HG02970 (cell line): ENCODE results near the gene PADI6.
"Not testable (repeated sequence)": the region's sequence is repeated elsewhere in the genome, so short reads cannot be mapped to it uniquely, and the experiment has no call there.

Experiments
- ATAC-seq: cut with Tn5 transposase; IDR thresholded peaks from one replicate; pipeline ENCODE4 v1.9.1; 2021; ENCODE audit warnings: mild to moderate bottlenecking, moderate library complexity, moderate number of reproducible peaks; ENCODE audit not compliant: unreplicated experiment, low FRiP score

Gene PADI6

DNA sequence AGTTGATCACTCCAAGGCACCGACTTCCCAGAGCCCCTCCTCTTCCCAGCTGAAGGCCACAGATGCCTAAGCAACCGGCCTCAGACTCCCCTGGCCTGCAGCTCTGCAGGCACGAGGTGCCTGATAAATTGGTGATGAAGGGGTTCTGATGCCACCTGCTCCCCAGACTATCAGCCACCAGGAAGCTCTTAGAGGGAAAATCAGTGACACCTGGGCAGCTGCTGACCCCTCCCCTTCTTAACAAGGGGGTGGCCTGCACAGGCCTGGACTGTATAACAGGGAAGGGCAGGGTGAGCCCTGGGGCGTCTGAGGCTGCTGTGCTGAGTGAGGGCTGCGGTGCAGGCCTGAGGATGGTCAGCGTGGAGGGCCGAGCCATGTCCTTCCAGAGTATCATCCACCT is at the start of gene PADI6:
PADI6 (plus strand) TSS at position 301 of the 400 bp plus-strand sequence; CDS start at position 351, 50 bp downstream.
- ATAC-seq, result no peak

DNA sequence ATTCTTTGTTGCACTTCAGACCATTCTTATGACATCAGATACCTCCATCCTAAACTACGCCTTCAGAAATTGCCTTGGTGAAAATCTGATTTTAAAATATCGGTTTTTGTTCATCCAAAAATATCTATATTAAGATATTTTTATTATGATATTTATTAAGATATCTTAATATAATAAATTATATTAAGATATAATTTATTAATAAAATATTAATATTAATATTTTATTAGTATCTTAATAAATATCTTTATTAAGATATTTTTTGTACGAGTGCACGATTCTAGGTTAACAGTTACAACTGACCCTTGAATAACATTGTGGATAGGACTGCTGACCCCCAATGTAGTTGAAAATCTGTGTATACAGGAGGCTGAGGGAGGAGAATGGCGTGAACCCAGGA is 43.1 kb upstream of the PADI6 start:
- no peak for ATAC-seq

DNA sequence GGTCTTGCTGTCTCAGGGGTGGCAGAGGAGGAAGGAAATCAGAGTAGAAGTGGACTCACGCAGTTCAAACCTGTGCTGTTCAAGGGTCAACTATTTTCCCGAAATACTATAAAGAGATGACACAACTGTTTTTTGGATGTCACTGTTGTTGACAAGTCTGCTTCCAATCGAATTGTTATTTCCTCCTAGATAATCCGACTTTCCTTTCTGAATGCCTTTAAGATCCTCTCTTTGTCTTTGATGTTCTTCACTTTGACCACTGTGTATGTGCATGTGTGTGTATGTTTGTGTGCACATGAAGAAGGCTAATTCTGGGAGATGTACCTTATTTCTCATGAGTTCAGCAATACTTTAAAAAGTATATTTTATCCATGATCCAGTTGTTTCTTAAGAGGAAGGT is 42.4 kb upstream of the PADI6 start:
- ATAC-seq, result no peak

DNA sequence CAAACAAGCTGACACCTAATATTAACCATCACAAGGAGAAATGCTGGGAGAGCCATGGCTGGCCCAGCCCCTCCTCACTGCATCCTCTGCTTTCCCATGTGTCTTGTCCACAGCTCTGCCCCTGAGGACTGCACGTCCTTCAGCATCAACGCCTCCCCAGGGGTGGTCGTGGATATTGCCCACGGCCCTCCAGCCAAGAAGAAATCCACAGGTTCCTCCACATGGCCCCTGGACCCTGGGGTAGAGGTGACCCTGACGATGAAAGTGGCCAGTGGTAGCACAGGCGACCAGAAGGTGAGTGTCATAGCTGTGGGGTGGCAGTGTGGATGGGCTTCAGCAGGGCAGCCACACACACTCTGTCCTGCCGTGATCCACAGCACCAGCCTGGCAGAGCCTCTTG is 41.1 kb upstream of the PADI6 start:
- no peak for ATAC-seq

DNA sequence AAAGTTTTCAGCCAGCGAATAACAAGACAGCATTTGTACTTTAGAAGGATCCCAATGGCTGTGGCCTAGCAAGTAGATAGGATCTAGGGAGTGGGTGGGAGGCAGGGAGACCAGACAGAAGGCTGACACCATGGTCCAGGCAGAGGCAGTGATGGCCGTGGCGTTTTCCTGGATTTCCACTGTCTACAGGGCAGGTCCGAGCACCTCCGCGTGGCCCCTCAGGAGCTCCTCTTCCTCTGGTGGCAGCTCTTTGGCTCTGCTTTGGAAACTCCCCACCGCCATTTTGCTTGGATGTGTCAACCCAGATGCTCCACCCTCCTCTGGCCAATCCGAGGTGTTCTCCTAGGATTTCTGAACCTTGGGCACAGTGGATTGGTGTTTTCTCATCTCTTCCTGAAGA is 38.9 kb upstream of the PADI6 start:
- ATAC-seq, result no peak

DNA sequence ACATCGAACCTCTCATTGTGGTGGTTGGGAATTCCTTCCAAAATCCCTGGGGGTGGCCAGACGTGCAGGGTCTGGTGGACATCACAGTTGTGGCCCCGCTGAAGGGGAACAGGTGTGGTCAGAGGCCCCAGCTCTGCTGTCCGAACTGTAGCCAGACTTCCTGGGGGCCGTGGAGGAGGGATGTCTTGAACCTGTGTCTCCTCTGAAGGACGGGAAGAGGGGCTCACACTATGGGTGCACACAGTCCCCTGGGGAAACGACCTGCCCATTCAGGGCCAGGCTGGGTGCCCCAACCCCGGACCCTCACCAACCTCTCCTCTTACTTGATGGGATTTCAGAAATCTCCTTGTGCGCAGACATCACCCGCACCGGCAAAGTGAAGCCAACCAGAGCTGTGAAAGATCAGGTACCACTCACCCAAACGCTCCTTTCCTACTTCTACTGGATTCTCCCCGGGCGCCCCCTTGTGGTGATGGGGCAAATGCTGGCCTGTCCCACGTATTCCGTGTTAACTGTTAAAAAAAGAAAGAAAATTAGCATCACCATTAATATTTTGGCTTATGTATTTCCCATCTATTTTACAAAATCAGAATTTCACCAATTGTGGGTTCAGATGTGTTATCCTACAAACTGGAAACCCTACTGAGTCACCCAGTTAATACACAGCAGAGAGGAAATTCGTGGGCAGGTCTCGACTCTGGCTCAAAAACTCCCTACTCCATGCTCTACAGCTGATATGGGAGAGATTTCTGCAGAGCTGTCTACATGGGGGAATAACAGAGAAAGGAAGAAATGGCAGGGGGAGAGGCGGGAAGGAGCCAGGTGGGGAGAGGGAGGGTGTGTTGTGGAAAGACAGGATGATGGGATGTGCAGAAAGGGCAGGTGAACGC is 35.9 kb upstream of the PADI6 start:
- ATAC-seq, result no peak

DNA sequence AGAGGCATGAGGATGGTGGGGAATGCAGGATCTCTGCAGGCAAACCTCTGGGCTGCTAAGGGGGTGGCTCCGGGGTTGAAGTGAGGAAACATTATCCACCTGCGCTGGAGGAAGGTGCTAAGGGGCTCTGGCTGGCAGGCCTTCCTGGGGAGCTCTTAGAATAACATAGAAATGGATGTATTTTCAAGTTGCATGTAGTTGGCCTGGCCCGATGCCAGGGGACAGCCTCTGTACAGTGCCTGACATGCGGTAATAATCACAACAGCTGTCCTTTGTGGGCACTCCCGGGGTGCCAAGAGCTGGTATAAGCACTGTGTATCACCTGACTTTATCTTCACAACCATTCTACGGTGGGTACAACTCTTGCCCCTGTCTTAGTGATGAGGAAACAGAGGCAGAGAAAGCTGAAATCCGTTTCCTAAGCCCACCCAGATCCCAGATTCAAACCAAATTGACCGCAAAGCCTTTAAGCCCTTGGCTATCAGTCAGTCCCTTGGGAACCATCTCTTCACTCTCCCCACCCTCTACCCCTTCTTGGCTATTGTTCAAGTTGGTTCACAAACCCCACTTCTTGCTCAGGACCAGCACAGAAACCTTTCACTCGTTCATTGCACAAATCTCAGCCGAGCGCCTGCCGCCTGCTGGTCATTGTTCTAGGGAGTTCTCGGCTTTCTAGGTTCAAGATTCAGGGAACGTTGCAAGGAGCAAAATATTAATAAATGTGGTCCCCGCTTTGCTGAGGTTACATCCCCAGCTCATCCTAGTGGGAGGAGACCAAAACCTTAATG is 33.1 kb upstream of the PADI6 start:
- ATAC-seq, result no peak

DNA sequence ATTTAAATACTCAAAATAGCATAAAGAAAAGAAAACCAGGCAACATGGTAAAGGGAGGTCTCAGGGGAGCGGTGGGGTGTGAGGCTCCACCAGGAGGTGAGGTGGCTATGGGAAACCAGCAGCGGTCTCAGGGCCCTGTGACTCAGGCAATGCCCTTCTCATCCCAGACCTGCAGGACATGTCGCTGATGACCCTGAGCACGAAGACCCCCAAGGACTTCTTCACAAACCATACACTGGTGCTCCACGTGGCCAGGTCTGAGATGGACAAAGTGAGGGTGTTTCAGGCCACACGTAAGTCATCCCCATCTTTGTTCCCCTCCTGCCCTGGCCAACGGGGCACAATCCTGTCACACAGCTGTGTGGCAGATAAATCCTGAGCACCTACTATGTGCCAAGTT is 32.5 kb upstream of the PADI6 start:
- ATAC-seq, result no peak

DNA sequence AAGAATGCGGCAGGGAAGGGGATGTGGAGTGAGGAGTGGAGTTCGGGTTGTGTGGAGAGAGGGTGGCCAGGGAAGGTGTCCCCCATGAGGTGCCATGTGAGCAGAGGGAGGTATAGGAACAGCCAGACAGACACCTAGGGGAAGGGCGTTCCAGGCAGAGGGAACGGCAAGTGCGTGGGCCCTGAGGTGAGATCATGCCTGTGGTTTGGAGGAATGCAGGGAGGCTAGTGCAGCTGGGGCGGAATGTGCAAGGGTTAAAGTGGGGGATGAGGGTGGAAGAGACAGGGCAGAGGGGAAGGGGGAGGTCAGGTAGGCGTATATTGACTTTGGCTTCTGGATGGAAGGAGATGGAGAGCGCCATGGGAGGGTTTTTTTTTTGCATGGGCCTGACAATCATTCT is 31.6 kb upstream of the PADI6 start:
- ATAC-seq, result no peak

DNA sequence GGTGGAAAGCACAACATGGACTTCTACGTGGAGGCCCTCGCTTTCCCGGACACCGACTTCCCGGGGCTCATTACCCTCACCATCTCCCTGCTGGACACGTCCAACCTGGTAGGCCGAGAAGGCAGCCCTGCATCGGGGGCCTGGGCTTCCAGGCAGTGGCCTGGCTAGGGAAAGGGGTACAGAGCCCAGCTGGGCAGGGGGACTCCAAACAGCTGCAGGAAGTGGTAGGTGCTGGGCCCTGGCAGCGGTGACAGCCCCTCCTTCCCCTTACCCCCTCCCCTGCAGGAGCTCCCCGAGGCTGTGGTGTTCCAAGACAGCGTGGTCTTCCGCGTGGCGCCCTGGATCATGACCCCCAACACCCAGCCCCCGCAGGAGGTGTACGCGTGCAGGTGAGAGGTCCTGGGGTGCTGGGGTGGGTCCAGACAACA is 30.0 kb upstream of the PADI6 start:
- ATAC-seq, result no peak

DNA sequence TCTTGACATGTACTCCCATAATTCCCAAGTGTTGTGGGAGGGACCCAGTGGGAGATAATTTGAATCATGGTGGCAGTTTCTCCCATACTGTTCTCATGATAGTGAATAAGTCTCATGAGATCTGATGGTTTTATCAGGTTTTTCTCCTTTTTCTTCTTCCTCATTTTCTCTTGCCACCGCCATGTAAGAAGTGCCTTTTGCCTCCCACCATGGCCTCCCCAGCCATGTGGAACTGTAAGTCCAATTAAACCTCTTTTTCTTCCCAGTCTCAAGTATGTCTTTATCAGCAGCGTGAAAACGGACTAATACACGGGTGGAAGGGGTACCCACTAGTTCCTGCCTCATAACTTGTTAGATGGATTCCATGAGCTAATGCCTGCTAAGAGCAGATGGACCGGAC is 26.5 kb upstream of the PADI6 start:
- not testable (repeated sequence) for ATAC-seq

DNA sequence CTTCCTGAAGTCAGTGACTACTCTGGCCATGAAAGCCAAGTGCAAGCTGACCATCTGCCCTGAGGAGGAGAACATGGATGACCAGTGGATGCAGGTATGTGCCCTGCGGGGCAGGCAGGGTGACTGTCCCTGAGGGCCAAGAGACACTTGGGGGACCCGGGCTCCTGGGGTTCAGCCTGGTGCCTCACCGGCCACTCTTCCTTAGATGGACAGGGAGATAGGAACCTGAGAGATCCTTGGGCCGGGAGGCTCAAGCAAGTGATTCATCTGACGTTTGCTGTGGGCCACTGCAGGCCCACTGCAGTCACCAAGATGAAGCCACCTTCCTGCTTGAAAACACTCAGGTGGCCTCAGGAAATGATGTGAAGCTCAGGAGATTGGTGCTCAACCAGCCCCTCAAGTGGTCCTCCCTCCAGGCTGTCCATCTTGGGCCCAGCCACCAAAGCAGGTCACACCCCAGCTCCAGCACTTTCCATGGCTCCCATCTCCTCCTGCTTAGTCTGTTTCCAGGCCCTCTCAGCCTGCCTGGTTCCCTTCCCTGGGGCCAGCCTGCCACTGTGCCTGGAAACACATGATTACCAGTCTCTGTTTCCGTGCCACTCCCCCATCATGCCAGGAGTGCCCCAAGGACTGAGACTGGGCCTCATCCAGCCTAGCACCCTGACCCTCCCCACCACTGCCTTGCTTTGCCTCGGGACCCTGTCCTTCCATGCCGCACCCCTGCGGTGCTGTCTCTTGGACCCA is 25.8 kb upstream of the PADI6 start:
- no peak for ATAC-seq

DNA sequence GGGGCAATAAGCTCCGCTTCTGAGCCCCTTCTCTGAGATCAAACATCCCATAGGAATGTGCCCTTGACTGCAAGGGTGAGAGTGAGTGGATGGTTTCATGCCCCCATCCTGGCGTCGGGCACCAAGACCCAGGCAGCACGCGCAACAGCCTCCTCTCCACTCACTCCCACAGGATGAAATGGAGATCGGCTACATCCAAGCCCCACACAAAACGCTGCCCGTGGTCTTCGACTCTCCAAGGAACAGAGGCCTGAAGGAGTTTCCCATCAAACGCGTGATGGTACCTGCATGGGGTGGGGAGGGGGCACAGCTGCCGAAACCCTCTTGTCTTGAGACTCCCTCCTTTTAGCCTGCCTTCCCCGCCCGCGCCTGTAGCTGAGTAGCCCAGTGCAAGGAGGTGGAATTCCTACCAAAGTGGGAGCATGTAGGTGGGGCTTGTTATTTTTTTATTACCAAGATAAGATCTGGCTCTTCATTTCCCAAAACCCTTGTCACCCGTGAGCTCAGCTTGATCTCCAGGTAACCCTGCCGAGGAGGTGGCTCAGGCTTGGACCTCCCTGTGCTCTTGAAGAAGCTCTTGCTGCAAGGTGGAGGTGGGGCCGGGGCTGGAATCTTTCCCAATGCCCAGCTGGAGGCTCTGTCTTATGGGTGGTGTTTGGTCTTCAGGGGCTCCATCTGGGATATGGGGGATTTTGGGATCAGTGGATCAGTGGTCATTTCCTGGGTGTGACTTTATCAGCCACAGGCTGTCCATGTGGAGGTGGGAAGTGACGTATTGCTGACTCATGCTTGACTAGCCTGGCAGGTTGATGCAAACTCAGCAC is 24.0 kb upstream of the PADI6 start:
- no peak for ATAC-seq

DNA sequence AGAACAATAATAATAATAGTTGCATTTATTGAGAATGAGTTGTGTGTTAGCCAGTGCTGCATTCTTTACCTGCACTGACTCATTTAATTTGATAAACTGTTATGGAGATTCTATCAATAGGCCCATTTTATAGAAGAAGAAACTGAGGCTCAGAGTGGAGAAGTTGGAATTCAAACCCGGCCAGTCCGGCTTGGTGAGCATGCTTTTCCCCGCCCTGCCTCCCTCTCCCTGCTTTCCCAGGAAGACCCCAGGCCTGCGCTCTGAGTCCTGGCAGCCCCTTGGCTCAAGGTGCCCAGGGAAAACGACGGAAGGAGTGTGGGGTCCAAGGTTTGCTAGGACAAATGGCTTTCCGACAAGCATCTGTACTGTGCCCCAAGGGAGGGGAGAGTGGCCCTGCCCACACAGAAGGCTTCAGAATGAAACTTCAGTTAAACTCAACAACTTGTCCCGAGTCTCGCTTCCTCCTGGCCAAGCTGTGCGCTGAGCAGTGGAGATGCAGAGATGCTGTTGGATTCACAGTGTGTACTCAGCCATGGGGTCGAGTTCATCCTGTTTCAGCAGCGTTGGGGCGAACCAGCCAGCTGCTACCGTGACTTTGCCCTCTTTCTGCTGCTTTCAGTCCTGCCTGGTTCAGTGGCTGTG is 23.3 kb upstream of the PADI6 start:
- ATAC-seq, result no peak

DNA sequence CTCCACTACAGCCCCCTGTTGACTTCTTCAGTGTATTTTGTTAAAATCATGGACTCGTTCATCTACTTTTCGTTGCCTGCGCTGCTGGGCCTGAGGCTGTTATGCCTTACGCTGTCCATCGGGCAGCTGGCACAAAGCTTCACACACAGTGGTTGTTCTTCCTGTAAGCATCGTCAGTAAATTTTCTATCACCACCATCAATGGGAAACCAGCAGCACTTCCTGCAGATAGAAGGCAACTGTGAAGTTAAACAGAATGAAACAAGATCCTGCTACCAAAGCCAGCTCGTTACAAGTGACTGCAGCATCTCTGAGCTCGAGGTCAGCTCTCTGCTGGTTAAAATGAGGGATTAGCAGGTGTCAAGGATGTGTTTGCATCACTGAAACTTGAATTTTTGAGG is 21.9 kb upstream of the PADI6 start:
- no peak for ATAC-seq

DNA sequence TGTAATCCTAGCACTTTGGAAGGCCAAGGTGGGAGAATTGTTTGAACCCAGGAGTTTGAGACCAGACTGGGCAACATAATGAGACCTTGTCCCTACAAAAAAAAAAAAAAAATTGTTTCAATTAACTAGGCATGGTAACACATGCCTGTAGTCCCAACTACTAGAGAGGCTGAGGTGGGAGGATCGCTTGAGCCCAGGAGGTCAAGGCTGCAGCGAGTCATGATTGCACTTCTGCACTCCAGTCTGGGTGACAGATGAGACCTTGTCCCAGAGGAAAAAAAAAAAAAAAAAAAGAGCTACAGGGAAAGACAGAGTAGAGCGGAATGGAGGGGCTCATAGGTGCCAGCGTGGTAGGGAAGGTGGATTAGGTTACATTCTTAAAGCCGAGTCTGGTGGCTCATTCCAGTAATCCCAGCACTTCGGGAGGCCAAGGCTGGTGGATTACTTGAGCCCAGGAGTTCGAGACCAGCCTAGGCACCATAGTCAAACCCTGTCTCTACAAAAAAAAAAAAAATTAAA is 21.0 kb upstream of the PADI6 start:
- ATAC-seq, result no peak

DNA sequence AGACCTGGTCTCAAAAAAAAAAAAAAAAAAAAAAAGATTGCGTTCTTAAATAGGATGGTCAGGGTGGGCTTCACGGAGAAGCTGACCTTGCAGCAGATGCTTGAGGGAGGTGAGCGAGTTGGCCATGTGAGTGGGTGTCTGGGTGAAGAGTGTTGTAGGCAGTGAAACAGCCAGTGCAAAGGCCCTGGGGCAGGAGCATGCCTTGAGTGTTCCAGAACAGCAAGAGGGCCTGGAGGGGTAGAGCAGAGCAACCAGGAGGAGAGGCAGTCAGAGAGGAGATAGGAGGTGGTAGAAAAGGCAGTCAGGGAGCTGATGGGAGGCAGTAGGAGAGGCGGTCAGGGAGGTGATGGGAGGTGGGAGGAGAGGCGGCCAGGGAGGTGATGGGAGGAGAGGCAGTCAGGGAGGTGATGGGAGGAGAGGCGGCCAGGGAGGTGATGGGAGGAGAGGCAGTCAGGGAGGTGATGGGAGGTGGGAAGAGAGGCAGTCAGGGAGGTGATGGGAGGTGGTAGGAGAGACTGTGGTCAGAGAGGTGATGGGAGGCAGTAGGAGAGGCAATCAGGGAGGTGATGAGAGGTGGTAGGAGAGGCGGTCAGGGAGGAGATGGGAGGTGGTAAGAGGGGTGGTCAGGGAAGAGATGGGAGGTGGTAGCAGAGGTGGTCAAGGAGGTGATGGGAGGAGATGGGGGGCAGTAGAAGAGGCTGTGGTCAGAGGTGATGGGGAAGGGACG is 20.2 kb upstream of the PADI6 start:
- no peak for ATAC-seq

DNA sequence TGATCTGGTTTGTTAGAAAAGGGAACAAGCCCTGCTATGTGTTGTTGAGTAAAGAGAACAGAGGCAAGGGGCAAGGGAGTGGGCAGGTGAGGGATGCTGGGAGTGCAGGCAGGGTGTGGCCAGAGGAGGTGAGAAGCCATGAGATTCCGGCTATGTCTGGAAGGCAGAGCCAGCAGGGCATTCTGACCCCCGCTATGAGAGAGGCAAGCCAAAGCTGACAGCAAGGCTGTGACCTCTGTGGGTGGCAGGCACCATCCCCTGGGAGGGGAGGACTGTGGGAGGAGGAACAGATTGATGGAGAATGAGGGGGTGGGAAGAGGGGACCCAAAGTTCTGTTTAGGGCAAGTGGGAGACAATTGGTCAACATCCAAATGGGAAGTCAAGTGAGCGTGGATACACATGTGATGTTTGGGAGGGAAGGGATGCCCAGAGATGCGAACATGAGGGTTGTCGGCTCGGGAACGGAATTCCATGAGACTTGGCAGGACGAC is 19.5 kb upstream of the PADI6 start:
- ATAC-seq, result no peak

DNA sequence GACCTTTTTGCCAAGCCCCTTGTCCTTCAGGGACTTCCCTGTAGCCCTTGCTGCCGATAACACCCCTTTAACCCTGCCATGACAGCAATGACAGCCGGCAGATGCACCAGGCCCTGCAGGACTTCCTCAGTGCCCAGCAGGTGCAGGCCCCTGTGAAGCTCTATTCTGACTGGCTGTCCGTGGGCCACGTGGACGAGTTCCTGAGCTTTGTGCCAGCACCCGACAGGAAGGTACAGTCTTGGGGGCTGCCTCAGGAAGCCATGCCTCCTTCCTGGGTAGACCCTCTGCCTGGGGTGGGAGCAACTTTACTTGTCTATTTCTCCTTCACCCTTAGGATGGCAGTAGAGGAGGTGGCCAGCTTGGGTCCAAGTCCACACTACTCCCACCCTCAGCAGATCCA is 16.1 kb upstream of the PADI6 start:
- ATAC-seq, result no peak
